ENCODE results near the gene NR2F2. TPM values are rescaled to one million over a fixed set of nuclear protein-coding genes. Genes with fewer than 3 reads are reported as not detected.

Gene NR2F2
- total and polyA plus RNA-seq, 2 donors (not counting 1 experiment from before 2014, with no cell fraction given), result not detected

DNA sequence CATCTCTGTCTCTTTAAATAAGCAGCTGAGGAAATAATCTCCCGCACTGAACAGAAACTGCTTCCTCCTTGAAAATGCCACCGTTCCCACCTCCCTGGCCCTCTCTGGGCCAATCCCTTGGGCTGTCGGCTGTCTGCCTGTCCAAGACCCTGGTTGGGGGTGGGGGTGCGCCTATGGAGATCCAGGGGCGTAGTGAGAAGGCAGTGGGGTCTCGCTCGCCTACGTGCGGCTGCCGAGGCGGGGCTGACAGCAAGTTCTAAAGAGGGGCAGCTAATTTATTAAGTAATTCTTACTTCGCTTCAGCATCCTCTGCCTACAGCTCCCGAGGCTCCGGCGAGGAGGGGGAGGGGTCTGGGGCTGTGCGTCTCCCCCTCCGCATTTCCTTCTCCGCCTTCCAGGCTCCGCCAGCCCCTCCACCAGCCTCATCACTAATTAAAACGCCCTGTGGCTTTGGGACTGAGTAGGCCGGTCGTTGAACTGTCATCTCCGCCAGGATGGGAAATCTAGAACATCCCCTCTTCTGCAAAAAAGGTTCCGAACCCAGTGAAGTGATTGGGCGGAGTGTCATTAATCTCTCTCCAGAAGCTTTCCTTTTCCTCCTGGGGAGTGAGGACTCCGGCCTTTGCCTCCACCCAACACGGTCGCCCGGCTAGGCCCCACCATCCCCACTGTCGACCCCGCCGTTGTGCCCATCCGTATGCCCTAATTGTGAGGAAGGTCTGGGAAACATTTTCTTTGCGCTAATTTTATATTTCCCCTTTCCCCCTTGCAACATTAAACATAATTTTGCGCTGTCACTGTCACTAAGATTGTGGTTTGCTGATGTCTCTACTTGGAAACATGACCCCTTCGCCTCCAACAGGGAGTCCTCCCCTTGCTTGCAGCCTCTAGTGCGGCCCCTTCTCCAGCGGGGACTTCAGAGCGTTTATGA is 16.9 kb downstream of the NR2F2 start:
- no peaks in the 10 kb centered on the region for H3K4me1 Mint-ChIP-seq
- no peak overlapping the region for H3K4me2 ChIP-seq (replicated peaks; ENCODE audit: low read depth, low read length, poor library complexity, severe bottlenecking)
- POLR2A ChIA-PET, result no interaction called here
- intact Hi-C loops (cut with micrococcal nuclease), result no loop called here
- H3K4me3 Mint-ChIP-seq, result no peak overlapping the region
- H3K9me3 Mint-ChIP-seq (ENCODE audit: insufficient read depth), result no peaks in the 10 kb centered on the region
- no peaks in the 10 kb centered on the region for H3K79me2 ChIP-seq (ENCODE audit: control insufficient read depth, insufficient read depth, low read length)
- H3K36me3 ChIP-seq (replicated peaks in 1 of 2; ENCODE audit: control extremely low read depth in 1 of 2, control insufficient read depth in 1 of 2, extremely low read depth in 1 of 2, insufficient read depth in 2 of 2, low read length in 1 of 2), result no peaks in the 10 kb centered on the region
- no peak overlapping the region for H3K9ac ChIP-seq (ENCODE audit: low read length)
- ATAC-seq (ENCODE audit: low read depth) (no peak), DNase-seq (no peak)
- no peak overlapping the region for H2AFZ ChIP-seq (ENCODE audit: insufficient read depth, low read depth, low read length, poor library complexity, severe bottlenecking)
- H3K27ac ChIP-seq (ENCODE audit: low read length in 2 of 2), result no peak overlapping the region
- no peak overlapping the region for H3K4me3 ChIP-seq (ENCODE audit: control extremely low read depth in 1 of 5, extremely low read depth in 1 of 5, insufficient read depth in 1 of 5, low read depth in 2 of 5, low read length in 4 of 5)
- H3K4me1 ChIP-seq (ENCODE audit: control insufficient read depth in 2 of 2, insufficient read depth in 2 of 2, low read length in 2 of 2), result peaks cover 0 to 5% of the 10 kb centered on the region in 2 donors
- peaks cover 88% of the 10 kb centered on the region for H3K27me3 Mint-ChIP-seq
- no peak overlapping the region for H3K27ac Mint-ChIP-seq
- 16% methylated on average over 9 of the region's 39 CpGs for WGBS (ENCODE audit: insufficient coverage)
- peaks cover 0 to 27% (median 0%) of the 10 kb centered on the region in 3 donors for H3K9me3 ChIP-seq (ENCODE audit: control extremely low read depth in 1 of 3, control insufficient read depth in 2 of 3, insufficient read depth in 1 of 3, low read length in 2 of 3)
- CTCF ChIA-PET, result no interaction called here
- TF ChIP-seq EZH2 (IDR thresholded peaks at IDR 0.05; ENCODE audit: borderline replicate concordance, insufficient read depth, low read depth, low read length, poor library complexity, severe bottlenecking), result no peak
- TF ChIP-seq, protein P1, sequence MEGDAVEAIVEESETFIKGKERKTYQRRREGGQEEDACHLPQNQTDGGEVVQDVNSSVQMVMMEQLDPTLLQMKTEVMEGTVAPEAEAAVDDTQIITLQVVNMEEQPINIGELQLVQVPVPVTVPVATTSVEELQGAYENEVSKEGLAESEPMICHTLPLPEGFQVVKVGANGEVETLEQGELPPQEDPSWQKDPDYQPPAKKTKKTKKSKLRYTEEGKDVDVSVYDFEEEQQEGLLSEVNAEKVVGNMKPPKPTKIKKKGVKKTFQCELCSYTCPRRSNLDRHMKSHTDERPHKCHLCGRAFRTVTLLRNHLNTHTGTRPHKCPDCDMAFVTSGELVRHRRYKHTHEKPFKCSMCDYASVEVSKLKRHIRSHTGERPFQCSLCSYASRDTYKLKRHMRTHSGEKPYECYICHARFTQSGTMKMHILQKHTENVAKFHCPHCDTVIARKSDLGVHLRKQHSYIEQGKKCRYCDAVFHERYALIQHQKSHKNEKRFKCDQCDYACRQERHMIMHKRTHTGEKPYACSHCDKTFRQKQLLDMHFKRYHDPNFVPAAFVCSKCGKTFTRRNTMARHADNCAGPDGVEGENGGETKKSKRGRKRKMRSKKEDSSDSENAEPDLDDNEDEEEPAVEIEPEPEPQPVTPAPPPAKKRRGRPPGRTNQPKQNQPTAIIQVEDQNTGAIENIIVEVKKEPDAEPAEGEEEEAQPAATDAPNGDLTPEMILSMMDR (IDR thresholded peaks at IDR 0.05), result no peak
- peaks cover 0 to 82% (median 51%) of the 10 kb centered on the region in 4 experiments for H3K27me3 ChIP-seq (replicated peaks in 1 of 4; ENCODE audit: control extremely low read depth in 1 of 4, control insufficient read depth in 3 of 4, insufficient read depth in 4 of 4, low read length in 3 of 4)
- H4K20me1 ChIP-seq (ENCODE audit: control insufficient read depth, insufficient read depth, low read length, poor library complexity, severe bottlenecking), result no peaks in the 10 kb centered on the region
